NCI-H1048 (cell line): ENCODE measurements around the gene EIF4G3.
"Not testable (repeated sequence)": the region's sequence is repeated elsewhere in the genome, so short reads cannot be mapped to it uniquely, and the experiment has no call there.

Experiments
- DNase-seq: peaks from one replicate; lab custom pipeline; 2025; lab: John Stamatoyannopoulos, UW

Gene EIF4G3

DNA sequence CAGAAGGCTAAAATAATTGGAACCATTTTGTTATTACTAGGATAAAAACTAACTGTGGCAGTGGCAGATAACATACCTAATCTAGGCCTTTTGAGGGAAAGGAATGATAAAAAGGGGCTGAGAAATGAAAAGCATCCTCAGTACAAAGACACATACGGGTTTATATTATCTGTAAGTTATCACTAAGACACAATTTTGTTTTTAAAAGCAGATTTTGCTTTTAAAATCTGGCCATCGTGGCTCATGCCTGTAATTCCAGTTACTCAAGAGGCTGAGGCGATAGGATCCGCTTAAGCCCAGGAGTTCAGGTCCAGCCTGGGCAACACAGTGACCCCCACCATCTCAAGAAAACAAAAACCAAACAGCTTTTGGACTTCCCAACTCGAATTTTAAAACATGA lies 364.8 kb downstream of the EIF4G3 start:
- no peak for DNase-seq

DNA sequence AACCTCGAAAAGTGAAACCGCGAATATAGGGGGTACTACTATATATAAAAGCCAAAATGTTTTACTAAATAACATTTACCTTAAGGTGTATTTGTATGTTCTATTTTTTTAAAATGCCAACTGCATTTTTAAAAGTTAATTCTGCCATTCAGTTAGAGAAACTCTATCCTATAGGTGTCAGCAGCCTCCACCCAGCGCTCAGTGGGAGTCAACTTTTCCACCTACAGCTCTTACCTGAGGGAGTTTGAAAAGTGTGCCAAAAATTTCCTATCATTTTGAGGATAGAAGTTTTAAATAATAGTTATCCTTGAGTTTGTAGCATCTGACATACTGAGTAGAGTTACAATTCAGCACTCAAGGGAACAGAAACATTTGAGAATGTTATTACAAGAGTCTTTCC lies 383.5 kb downstream of the EIF4G3 start:
- no peak for DNase-seq

DNA sequence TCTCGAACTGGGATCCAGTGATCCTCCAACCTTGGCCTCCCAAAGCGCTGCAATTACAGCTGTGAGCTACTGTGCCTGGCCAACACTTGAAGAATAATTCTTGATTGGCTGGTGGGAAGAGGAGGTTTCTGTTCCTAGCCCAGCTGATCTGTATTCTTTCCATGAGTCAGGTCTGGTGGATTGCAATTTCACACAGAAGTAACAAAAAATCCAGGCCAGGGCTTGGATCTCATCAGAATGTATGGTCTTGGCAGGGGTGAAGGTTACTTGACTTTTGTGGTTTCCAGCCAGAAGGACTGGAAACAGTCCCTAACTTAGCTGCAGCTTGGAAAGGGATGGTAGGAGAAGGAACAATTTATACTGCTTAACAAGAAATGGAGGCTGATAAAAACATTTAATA lies 384.5 kb downstream of the EIF4G3 start:
- DNase-seq = no peak

DNA sequence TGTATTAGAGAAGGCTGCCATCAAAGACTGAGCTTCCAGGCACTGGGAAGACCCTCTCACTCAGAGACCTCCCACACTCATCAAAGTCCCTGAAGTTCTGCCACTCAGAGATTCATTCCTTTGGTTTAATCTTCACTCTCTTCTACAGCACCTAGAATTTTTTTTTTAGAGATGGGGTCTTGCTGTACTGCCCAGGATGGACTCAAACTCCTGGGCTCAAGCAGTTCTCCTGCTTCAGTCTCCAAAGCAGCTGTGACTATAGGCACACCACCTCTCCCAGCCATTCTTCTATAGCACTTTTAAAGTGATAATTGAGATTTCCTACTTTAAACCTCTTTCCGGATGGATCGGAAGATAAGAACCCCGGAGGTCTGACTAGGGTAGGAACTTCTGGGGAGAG lies 385.9 kb downstream of the EIF4G3 start:
- DNase-seq = no peak

DNA sequence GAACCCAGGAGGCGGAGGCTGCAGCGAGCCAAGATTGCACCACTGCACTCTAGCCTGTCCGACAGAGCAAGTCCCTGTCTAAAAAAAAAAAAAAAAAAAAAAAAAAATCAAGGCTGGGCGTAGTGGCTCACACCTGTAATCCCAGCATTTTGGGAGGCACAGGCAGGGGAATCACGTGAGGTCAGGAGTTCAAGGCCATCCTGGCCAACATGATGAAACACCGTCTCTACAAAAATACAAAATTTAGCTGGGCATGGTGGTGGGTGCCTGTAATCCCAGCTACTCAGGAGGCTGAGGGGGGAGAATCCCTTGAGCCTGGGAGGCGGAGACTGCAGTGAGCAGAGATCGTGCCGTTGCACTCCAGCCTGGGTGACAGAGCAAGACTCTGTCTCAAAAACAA lies 387.1 kb downstream of the EIF4G3 start:
- not testable (repeated sequence) for DNase-seq

DNA sequence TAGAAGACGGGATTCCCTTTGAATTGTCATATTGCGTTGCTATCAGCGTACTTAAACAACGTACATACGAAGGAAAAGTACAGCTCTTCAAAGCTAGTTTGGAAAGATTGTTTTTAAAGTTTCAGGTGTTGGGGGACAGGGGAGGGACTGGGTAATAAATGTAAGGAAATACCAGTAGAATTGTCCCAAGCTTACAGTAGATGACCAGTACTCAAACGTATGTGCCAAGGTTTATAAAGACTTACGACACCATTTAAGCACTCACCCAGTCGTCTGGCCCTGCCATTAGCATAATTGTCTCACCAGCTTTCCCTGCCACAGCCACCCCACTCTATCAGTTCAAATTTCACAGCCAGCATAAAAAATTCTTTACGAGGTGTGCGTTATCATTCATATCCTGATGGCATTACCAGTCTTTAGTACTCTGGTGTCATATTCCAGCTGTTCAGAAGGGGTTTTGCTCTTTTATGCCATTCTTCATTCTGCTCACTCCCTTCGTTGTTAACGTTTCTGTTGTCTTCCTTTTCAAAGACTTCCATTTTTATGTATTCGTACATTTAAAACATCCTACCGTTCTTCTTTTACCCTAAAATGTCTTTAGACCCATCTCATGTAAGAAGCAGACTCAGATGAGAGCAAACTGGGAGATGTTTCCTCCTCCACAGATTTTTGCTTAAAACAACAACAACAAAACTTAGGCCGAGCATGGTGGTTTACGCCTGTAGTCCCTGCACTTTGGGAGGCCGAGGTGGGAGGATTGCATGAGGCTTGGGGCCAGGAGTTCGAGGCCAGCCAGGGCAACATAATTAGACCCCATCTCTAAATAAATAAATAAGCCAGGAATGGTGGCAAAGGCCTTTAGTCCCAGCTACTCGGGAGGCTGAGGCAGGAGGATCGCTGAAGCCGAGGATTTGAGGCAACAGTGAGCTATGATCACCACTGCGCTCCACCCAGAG lies 388.6 kb downstream of the EIF4G3 start:
- DNase-seq = no peak

DNA sequence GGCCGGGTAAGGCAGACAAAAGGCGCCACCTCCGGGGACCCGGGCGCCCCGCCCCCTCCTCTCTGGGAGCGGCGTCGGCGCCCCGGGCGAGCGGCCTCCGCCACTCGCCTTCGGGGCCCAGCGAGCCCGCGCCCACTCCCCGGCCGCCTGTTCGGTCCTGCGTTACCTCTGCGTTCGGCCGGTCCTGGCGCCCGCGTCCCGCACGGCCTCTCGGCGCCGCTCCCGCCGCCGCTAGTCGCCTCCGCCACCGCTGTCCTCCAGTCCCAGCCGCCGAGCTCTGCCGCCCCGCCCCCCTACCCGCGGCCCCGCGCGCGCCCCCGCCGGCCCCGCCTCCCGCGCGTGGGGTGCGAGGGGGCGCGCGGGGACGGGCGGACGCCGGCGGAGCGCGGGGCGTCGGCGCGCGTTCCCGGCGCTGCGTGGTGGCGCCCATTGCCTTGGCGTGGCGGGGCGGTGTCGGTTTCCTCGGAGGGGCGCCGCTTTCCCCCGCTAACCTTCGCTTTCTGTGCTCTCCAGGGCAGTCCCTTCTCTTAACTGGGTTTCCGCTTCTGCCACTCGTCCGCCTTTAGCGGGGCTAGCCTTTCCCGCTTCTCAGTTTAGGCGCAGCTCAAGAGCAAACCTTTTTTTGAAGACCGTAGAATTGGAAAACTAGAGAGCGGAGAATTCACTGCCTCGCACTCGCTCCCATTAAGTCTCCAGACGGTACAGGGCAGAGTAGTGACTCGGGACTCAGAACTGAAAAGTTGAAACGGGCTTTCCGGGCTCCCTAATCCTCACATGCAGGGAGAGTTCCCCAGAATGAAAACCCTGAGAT lies 389.5 kb downstream of the EIF4G3 start, which contains the start of gene HP1BP3:
Gene HP1BP3 (minus strand): TSS at position 279 of the 811 bp plus-strand sequence. CDS start 6,867 bp downstream, outside the sequence.
- no peak for DNase-seq

DNA sequence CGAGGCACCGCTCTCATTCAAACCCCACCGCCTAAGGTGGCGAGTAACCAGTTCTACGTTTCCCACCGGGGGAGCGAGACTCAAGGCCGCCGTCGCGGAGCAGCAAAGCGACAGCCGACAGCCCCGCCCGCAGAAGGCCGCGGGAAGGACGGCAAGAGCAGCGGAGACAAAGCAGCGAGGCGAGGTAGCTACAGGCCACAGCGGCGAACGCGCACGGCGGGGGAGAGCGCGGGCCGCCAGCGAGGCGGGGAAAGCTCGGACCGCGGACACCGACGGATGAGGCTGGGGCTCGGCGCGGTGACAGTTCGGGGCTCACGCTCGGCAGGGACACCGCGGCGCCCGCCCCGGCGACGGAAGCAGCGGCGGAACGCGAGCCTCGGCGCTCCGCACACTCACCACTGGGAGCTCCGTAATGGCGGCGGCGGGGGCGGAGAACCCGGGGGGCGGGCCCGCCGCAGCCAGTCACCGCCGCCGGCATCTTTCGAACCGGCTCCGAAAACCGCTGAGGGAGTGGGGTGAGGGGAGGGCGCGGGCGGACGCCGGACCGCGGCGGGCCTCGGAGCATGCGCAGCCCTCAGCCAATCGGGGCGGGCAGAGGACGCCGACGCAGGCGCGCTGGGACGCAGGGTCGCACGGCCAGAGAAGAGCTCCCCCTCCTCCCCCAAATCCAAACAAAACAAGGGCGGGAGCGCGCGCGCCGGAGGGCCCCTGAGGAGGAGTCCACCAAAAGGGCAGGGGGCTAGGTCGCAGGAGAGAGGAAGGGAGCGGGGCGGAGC lies 390.3 kb downstream of the EIF4G3 start:
- DNase-seq = peak; percentile 86

DNA sequence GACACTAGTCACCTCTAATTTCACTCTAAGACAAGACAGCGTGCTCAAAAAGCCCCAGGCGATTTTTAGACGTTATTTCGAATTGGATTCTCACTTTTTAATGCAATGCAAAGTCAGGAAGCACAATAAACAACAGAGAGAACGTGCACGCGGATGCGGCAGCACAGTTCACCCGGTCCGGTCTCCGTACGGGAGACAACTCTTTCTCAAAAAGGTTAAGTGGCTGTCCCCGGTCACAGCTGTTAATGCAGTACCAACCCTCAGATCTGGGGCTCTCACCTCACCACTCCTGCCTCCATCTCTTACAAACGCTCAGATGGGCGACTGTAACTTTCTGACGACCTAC lies 390.8 kb downstream of the EIF4G3 start:
- no peak for DNase-seq

DNA sequence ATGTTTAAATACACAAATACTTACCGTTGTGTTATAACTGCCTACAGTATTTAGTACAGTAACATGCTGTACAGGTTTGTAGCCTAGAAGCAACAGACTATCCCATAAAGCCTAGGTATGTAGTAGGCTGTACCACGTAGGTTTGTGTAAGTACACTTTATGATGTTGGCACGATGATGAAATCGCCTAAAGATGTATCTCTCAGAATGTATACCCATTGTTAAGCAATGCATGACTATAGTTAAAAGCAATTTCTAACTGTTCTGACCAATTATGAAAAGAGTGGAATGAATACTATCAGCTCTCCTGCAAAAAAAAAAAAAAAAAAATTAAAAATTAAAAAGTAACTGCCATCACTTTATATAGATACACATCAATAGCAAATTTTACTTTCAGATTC lies 401.0 kb downstream of the EIF4G3 start:
- no peak for DNase-seq

DNA sequence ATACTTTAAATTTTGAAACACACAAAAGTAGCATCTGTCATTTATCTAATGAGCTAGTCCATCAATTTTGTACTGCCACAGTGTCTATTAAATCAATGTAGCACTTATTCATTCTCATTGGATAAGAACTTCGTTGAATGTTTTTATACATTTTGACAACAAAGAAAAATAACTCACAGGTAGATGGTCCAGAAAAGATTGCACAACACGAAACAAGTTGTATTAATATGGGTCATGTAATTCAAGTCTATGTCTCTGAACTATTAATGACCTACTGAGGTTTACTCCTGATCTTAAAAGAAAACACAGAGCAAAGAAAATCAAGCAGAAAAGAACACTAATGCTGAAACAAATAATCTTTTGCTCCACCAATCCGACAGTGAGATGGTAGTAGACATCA lies 404.9 kb downstream of the EIF4G3 start:
- DNase-seq = no peak

DNA sequence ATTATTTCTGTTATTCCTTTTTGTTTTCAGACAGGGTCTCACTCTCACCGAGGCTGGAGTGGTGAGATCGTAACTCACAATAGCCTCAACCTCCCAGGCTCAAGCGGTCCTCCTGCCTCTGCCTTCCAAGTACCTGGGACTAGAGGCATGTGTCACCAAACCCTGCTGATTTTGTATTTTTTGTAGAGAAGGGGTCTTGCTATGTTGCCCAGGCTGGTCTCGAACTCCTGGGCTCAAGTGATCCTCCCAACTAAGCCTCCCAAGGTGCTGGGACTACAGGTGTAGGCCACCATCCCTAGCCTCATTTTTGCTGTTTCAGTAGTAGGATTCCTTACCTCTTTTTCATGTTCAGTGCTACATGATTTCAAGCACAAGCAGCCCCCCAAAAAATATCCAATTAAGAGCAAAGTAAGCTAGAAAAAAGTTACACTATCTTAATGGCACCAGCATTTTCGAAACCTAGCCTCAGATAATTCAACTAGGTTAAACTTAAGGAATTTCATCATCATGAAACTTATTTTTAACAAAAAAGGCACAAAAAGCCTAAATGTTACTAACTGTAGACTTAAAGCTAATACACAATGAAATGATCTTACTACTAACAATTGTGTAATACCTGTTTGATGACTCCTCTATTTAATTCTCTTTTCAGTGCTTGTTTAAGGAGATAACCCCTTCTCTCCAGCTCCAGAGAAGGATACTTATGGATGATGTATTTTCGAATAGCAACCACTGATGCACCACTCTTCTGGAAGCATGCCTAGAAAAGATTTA lies 406.2 kb downstream of the EIF4G3 start:
- DNase-seq = no peak

DNA sequence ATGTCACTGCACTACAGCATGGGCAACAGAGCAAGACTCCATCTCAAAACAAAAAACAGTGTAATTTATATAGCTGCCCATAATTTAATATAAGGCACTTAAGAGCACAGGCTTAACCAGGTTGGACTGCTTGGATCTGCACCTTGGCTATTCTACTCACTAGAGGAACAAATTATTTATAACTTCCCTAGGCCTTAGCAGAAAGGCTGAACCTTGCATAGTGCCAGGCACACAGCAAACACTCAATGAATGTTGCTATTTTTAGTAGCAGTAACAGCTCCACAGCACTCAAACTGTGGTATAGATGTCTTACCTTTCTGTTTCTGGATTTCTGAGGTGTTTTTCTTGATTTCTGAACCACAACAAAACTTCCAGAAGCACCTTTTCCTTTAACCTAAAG lies 409.4 kb downstream of the EIF4G3 start:
- DNase-seq = no peak

DNA sequence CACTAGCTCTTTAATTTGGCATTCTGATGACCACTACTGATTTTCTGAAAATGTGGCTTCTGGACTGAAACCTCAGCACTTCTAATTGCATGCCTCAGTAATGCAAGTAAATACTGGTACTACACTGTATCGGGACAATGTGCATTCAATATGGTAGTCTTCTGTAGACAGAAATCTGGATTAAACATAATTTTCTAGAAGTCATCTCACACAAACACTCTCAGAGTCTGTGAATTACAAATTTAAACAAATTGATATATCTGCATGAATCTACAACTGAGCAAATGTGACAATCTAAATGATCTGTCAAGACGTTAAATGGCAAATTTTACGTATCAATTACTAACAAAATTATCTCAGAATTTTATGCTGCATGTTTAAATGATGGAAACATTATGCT lies 413.3 kb downstream of the EIF4G3 start:
- DNase-seq = no peak

DNA sequence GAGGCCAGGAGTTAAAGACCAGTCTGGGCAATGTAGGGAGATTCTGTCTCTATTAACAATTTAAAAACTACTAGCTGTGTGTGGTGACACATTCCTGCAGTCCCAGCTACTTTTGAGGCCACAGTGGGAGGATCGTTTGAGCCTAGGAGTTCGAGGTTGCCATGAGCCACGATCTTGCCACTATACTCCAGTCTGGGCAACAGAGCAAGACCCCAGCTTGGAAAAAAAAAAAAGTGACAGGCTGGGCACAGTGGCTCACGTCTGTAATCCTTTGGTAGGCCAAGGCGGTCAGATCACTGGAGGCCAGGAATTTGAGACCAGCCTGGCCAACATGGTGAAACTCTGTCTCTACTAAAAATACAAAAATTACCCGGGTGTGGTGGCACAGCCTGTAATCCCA lies 416.4 kb downstream of the EIF4G3 start:
- DNase-seq = no peak
